ENCODE data around the gene PALB2.

The PALB2 gene

GRCh38 chr16:23556881-23557778 lies 84.0 kb downstream of the PALB2 start, which contains the start of the genes EARS2 and UBFD1:
TSS of gene EARS2 (minus strand) at chr16:23557350. CDS start at chr16:23557343, 7 bp downstream.
TSS of gene UBFD1 (plus strand) at chr16:23557727. CDS start at chr16:23557743, 16 bp downstream.
- in situ Hi-C loops (cut with MboI; ENCODE audit: low sequenced_read_pairs), result no loop called here

GRCh38 chr16:23554536-23554935 lies 86.6 kb downstream of the PALB2 start:
- in situ Hi-C loops (cut with MboI; ENCODE audit: low sequenced_read_pairs), result no loop called here

Data from HL-60/S4 treated with retinoic acid at 250 ng/mL for 4 days and 3 days (cell line).